GM21723 (cell line): ENCODE results near the gene ECE2.
A peak's percentile ranks its signal among the peaks of the same experiment; 100 is the strongest.
"Not testable (repeated sequence)": the region's sequence is repeated elsewhere in the genome, so short reads cannot be mapped to it uniquely, and the experiment has no call there.

Experiments
- ATAC-seq: cut with Tn5 transposase; IDR thresholded peaks from one replicate; pipeline ENCODE4 v1.9.1; 2021; ENCODE audit warnings: mild to moderate bottlenecking, moderate library complexity; ENCODE audit not compliant: unreplicated experiment

ECE2 gene

DNA sequence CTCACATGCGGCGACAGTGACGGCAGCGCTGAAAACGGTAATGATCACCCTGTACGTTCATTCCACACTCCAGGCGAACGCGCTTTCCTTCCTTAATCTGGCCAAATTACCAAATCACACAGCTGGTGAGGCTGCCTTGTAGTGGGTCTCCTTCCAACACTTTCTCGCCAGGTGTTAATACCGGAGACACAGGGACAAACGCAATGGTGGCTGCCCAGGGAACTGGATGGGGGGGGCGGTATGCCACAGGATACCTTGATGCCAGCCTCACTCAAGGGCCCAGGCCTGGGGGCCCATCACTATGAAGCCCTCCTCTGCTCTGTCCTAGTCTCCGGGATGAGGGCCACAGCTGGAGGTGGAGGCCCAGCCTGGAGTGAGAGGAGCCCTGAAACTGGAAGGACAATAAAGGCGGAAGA, 13.1 kb upstream of the ECE2 start:
- no peak for ATAC-seq

DNA sequence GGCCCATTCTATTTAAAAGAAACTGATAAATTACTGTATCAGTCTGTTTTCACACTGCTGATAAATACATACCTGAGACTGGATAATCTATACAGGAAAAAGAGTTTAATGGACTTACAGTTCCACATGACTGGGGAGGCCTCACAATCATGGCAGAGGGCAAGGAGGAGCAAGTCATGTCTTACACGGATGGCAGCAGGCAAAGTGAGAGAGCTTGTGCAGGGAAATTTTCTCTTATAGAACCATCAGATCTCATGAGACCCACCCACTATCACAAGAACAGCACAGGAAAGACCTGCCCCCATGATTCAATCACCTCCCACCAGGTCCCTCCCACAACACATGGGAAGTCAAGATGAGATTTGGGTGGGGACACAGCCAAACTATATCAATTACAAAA, 8.6 kb upstream of the ECE2 start:
- ATAC-seq = not testable (repeated sequence)

DNA sequence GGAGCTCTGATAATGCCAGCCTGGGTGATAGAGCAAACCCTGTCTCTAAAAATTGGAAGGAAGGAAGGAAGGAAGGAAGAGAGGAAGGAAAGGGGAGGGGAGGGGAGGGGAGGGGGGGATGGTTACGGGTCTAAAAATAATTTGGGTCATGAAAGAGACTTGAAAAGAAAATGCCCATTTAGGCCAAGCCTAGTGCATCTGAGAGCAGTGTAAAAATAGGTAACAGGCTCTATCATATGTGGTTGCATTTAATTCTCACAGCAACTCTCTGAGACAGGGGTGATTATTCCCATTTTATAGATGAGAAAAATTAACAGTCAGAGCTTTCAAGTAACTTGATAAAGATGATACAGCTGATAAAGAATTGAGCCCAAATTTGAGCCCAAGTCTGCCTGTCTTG, 3.6 kb upstream of the ECE2 start:
- ATAC-seq = no peak

DNA sequence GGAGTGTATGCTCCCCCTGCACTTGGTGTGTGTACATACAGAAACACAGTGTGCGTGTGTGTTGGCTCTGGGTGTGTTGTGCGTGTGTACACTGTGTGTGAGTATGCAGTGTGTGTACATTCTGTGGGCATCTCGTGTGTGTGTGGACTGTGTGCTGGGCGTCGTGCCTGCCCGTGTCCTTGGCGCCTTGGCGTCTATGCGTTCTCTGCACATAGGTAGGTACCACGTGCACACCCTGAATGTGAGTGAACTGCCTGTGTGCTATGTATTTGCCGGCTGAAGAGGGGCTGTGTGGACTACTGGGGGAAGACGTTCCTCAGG, 481 bp upstream of the ECE2 start:
- no peak for ATAC-seq

DNA sequence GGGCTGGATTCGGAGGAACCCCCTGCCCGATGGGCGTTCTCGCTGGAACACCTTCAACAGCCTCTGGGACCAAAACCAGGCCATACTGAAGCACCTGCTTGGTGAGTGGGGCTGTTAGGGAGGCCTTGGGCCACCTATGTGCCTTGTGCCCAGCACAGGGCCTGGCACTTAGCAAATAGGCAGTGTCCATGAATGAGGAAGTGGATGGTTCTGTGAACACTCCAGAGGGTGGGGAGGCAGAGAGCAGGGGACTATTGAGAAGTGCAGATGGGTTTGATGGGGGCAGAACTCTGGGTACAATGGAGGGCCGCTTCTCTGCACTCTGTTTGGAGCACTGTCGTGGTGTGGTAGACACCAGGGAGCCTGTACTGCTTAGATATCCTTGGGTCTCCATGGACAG, 1.5 kb downstream of the ECE2 start:
- ATAC-seq = no peak

DNA sequence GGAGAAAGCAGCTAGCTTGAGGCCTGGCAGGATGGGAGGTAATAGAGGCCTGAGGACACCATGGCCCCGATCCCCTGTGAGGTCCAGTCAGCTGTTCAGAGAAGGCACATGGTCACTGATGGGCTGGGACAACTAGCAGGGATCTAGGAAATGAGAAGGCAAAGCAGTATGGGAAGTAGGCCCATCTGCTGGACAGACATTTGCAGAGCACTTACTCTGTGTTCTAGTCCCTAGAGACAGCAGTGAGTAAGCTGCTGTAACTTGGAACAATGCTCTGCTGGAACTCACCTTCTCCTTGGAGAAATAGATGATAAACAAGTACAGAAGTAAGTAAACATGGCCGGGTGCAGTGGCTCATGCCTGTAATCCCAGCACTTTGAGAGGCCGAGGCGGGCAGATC, 7.1 kb downstream of the ECE2 start:
- no peak for ATAC-seq

DNA sequence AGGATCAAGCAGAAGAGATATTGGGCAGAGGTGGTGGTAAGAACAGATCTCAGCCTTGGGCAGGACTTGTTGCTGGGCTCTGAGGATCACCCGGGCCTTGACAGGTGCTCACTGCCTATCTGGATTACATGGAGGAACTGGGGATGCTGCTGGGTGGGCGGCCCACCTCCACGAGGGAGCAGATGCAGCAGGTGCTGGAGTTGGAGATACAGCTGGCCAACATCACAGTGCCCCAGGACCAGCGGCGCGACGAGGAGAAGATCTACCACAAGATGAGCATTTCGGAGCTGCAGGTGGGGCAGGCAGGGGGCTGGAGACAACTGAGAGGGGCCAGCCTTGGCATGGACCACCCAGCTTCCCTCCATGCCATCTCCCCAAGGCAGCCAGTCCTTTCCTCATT, 7.9 kb downstream of the ECE2 start:
- no peak for ATAC-seq

DNA sequence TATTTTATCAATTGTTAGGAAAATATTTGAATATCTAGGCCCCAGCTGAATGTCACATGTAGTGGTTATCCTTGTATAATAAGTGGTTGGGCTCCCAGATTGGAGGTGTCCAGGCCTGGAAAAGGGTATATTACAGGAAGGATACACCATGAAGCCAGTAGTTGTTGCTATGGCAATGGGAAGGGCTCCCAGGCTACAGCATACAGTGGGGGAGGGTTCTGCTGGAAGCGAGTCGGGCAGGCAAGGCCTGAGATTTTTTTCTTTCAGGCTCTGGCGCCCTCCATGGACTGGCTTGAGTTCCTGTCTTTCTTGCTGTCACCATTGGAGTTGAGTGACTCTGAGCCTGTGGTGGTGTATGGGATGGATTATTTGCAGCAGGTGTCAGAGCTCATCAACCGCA, 8.9 kb downstream of the ECE2 start:
- no peak for ATAC-seq

DNA sequence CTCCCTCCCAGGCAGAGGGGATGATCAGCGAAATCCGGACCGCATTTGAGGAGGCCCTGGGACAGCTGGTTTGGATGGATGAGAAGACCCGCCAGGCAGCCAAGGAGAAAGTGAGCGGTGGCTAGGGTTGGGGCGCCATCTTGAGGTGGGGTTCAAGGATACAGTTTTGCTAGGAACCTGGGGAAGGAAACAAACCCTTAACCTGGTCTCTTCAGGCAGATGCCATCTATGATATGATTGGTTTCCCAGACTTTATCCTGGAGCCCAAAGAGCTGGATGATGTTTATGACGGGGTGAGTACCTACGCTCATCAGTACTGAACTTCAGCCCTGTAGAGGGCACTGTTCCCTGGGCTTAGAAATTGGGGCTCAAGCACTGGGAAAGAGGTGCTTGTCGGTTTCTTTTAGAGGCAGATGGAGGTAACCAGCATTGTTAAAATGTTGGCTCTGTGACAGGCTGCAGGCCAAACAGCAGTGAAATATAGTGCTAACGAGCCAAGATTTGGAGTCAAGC, 13.7 kb downstream of the ECE2 start:
- ATAC-seq = peak; percentile 55

DNA sequence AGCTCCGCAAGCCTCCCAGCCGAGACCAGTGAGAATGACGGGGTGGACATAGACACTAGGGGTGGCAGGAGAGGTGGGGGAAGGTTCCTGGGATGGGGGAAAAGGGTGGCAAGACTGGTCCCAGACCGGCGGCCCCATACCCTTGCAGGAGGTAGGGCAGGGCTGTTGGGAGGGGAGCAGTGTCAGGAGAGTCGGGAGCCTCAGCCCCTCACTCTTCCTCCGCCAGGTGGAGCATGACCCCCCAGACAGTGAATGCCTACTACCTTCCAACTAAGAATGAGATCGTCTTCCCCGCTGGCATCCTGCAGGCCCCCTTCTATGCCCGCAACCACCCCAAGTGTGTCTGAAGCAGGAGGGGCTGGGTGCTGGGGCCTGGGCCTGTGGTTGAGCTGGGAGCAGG, 14.5 kb downstream of the ECE2 start:
- no peak for ATAC-seq

DNA sequence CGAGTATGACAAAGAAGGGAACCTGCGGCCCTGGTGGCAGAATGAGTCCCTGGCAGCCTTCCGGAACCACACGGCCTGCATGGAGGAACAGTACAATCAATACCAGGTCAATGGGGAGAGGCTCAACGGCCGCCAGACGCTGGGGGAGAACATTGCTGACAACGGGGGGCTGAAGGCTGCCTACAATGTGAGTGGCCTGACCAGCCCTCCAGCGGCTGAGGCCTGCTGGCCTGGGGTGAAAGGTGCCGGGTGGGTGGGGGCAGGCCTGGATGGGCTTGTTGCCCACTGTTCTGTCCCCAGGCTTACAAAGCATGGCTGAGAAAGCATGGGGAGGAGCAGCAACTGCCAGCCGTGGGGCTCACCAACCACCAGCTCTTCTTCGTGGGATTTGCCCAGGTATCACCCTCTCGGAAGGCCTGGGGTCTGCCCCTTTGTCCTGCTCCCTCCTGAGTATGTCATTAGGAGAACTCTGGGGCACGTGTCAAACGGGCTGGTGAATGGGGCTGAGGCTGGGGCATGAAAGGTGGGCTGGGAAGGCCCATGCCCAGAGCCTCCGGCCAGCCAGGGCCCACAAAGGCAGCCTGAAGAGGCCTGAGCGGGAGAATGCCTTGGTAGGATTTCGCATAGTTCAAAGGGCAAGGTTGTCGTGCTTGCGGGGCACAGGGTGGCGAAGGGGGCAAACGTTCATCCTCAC, 15.4 kb downstream of the ECE2 start:
- ATAC-seq = no peak

DNA sequence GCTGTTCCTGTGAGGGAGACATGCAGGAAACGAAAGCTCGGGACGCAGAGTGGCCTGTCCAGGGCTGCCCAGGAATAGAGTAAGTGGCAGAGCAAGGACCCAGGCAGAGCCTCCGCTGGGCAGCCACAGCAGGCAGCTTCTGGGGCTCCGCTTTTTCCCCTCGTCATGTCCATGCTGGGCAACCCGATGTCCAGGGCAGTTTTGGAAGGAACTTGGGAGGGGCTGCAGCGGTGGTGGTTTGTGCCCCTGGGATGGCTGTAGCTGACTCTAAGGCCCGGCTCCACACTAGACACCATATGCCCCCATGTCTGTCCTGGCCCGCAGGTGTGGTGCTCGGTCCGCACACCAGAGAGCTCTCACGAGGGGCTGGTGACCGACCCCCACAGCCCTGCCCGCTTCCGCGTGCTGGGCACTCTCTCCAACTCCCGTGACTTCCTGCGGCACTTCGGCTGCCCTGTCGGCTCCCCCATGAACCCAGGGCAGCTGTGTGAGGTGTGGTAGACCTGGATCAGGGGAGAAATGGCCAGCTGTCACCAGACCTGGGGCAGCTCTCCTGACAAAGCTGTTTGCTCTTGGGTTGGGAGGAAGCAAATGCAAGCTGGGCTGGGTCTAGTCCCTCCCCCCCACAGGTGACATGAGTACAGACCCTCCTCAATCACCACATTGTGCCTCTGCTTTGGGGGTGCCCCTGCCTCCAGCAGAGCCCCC, 16.1 kb downstream of the ECE2 start:
- ATAC-seq = no peak

DNA sequence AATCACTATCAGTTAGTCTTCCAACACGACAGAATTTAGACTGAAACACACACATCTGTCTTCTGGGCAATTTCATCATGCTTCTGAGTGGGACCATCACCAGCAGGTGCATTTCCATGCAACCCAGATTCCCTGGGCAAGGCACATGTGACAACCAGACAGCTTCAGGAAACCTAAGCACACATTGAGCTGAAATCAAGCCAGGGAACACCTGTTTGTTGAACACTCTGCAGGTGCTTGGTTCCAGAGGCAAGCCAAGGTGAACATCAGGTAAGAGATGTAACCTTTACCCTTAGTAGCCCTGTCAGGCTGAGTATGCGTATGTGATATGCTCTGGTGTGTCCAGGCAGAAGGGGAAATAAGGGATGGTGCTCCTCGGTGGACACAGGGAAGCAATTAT, 19.9 kb downstream of the ECE2 start:
- no peak for ATAC-seq

DNA sequence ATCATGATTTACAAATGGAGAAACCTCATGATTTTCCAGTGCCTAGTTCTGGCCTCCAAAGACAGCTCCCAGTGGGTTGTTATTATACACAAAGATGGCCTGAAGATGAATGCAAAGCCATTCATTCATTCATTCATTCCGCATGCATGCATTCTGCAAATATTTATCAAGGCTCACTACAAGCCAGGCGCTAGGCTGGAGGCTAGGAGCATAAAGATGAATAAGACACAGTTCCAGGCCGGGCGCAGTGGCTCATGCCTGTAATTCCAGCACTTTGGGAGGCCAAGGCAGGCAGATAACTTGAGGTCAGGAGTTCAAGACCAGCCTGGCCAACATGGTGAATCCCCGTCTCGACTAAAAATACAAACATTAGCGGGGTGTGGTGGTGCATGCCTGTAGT, 20.8 kb downstream of the ECE2 start:
- no peak for ATAC-seq

DNA sequence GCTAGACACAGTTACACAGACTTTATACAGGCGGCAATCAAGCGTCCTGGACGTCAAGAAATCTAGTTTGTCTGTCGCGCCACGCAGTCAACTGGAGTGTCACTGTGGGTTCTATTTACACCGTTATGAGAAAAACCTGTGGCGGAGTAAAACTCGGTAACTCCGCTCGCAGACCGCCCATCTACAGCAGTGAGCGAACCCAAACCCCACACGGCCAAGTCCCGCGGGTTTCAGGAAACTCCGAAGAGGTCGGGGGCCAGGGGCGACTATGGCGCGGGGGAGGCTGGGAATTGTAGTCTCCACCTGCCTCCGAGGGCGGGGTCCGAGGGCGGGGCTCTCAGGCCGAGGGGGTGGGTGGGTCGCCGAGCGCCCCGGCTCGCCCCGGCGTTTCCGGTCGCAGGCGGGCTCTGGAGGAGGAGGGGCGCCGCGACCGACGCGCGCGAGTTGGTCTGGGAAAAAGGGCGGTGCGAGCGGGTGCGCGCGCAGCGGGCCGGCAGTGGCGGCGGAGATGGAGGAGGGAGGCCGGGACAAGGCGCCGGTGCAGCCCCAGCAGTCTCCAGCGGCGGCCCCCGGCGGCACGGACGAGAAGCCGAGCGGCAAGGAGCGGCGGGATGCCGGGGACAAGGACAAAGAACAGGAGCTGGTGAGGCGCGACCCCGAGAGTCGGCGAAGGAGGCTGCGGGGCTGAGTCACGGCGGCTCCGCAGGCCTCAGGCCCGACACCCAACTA, 23.1 kb downstream of the ECE2 start, which contains the start of gene PSMD2:
Gene PSMD2, plus strand, starts transcription at position 483 of the 729 bp plus-strand sequence. Its CDS starts 26 bp downstream, at position 509.
- ATAC-seq = peak; percentile 95

DNA sequence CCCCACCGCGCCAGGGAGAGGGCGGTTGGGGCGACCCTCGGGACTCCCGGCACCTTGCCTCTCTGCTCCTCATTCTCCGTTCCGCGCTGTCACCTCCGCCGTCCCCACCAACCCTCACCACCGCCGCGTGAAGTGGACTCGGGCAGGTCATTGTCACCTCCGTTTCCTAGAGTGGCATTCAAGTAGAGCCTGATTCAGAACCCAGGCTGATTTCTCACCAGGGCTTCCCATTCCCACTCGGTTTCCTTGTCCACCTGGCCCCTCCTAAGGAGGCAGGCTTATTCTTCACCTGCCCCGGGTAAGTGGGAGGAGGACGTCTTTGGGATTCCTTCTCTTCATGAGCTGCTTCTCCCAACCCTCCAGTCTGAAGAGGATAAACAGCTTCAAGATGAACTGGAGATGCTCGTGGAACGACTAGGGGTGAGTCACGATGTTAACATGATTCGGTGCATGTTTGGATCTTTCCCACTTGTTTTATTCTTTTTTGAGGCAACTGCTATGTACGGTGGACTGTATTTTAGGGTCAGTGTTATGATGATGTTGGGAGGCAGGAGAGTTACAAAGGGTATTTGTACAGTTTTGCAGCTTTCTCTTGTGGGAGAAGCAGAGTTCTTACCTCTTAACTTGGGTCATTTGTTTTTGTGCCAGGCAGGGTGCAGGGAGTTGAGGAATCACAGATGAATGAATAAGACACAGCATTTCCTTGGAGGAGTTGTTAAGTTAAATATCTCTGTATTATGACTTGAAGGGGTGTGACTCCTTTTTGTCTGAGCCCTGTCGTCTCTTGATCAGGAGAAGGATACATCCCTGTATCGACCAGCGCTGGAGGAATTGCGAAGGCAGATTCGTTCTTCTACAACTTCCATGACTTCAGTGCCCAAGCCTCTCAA, 23.9 kb downstream of the ECE2 start:
- no peak for ATAC-seq

DNA sequence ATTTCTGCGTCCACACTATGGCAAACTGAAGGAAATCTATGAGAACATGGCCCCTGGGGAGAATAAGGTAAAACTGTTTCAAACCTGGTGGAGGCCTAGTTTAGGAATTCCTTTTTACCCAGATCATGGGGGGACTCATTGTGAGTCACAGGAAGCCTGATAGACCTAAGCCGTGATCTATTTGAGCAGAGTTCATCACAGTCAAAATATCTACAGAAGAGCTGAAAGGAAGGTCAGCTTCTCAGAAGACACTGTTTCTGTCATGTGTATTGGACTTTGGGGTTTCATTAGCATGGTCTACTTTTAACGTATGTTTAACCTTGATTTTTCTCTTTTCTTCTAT, 24.5 kb downstream of the ECE2 start:
- no peak for ATAC-seq

DNA sequence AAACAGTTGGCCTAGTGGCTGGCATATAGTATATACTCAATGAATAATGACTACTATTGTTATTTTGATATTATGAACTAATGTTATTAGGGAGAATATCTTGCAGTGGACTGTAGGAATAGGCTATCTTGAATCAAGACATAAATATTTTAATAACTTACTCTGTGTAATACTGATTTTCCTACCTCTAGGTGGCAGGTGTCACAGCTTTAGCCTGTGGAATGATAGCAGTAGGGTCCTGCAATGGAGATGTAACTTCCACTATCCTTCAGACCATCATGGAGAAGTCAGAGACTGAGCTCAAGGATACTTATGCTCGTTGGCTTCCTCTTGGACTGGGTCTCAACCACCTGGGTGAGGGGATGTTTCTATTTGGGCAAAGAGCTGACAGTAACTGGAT, 29.8 kb downstream of the ECE2 start:
- no peak for ATAC-seq

DNA sequence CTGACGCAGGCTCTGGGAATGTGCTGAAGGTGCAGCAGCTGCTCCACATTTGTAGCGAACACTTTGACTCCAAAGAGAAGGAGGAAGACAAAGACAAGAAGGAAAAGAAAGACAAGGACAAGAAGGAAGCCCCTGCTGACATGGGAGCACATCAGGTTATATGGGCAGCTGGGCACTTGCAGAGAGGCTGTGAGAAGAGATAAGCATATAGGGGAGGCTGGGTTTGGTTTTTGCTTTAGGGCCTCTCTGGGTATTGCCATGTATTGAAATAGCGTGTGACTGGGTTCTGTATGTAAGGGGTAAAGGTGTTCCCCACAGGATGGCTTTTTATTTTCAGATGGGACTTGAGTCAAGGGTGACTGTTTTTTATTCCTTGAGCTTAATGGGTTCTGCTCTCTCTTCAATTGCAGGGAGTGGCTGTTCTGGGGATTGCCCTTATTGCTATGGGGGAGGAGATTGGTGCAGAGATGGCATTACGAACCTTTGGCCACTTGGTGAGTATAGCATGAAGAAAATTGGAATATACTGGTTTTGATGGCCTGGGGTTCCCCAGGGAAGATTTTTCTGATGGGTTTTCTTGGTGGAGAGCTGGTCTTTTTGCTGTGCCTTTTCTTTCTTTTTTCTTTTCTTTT, 30.6 kb downstream of the ECE2 start:
- no peak for ATAC-seq

DNA sequence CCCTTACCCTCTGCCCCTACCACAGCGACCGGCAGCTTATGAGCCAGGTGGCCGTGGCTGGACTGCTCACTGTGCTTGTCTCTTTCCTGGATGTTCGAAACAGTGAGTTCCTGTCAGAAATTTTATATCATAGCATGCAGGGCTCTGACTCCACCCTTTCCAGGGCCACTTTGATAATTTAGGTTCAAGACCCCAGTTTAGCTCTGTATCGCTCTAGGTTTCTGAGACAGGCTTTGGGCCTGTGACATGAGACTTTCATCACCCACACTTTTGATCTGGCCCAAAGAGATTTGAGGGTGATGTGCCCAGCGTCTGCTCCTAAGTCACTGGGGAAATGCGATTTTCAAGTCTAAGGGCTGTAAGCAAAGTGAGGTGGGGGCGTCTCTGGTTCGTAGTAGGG, 32.1 kb downstream of the ECE2 start:
- no peak for ATAC-seq

DNA sequence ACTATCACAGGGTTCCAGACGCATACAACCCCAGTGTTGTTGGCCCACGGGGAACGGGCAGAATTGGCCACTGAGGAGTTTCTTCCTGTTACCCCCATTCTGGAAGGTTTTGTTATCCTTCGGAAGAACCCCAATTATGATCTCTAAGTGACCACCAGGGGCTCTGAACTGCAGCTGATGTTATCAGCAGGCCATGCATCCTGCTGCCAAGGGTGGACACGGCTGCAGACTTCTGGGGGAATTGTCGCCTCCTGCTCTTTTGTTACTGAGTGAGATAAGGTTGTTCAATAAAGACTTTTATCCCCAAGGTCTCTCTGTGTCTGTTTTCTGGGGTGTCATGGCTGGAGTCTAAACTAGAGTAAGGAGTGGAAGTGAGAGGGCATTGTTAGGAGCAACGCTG, 32.9 kb downstream of the ECE2 start:
- ATAC-seq = no peak
